Nucleus accumbens (tissue), 56 donors: ENCODE results near the gene SOCS6.

Experiments used
- DNase-seq, 56 donors: peaks; one replicate each; lab custom pipeline; 2025; lab: John Stamatoyannopoulos, UW

Gene SOCS6

GRCh38 chr18:70377317-70377799 lies 88.5 kb downstream of the SOCS6 start:
- no peak for DNase-seq

GRCh38 chr18:70377857-70378701 lies 89.2 kb downstream of the SOCS6 start:
- no peak for DNase-seq
